Bone marrow (tissue), 2 donors: Measurements from ENCODE around the gene PHLPP1.

Source experiments
- DNase-seq, 2 donors: peaks; one replicate each; lab custom pipeline; 2025; lab: John Stamatoyannopoulos, UW

Gene PHLPP1

GRCh38 chr18:62810682-62811081, 95.3 kb downstream of the PHLPP1 start:
- DNase-seq, result no peak

- DNase-seq, result no peak
These were observed 96.3 kb downstream of the PHLPP1 start for GRCh38 chr18:62811674-62812073.

- DNase-seq, result no peak
These were observed 96.9 kb downstream of the PHLPP1 start for GRCh38 chr18:62812242-62812641.

GRCh38 chr18:62812876-62813275, 97.5 kb downstream of the PHLPP1 start:
- DNase-seq, result no peak

- DNase-seq, result no peak
These were observed 98.9 kb downstream of the PHLPP1 start for GRCh38 chr18:62814132-62814759.

GRCh38 chr18:62825382-62825781, 110.0 kb downstream of the PHLPP1 start:
- DNase-seq, result no peak

- DNase-seq, result no peak
These were observed 112.1 kb downstream of the PHLPP1 start for GRCh38 chr18:62827397-62827796.

GRCh38 chr18:62828091-62828640, 112.8 kb downstream of the PHLPP1 start:
- no peak for DNase-seq

GRCh38 chr18:62828852-62829251, 113.5 kb downstream of the PHLPP1 start:
- DNase-seq, result no peak

- no peak for DNase-seq
These were observed 114.6 kb downstream of the PHLPP1 start for GRCh38 chr18:62829936-62830335.

- DNase-seq, result peak in 1 of 2 donors; percentile 27
These were observed 116.9 kb downstream of the PHLPP1 start for GRCh38 chr18:62832282-62832681.

GRCh38 chr18:62833494-62833893, 118.2 kb downstream of the PHLPP1 start:
- DNase-seq, result no peak

GRCh38 chr18:62834715-62835114, 119.4 kb downstream of the PHLPP1 start:
- DNase-seq, result no peak

GRCh38 chr18:62837011-62837410, 121.7 kb downstream of the PHLPP1 start:
- DNase-seq, result no peak

GRCh38 chr18:62838475-62839098, 123.2 kb downstream of the PHLPP1 start:
- DNase-seq, result no peak

GRCh38 chr18:62839874-62840713, 124.8 kb downstream of the PHLPP1 start:
- no peak for DNase-seq

GRCh38 chr18:62841405-62841804, 126.1 kb downstream of the PHLPP1 start:
- no peak for DNase-seq

- DNase-seq, result no peak
These were observed 127.6 kb downstream of the PHLPP1 start for GRCh38 chr18:62842898-62843297.

- peak in 1 of 2 donors; percentile 37 for DNase-seq
These were observed 129.7 kb downstream of the PHLPP1 start for GRCh38 chr18:62844850-62845643.

- no peak for DNase-seq
These were observed 131.0 kb downstream of the PHLPP1 start for GRCh38 chr18:62846313-62846712.

GRCh38 chr18:62847081-62847480, 131.7 kb downstream of the PHLPP1 start:
- no peak for DNase-seq

- DNase-seq, result no peak
These were observed 133.6 kb downstream of the PHLPP1 start for GRCh38 chr18:62848946-62849345.
